ENCODE data around the gene PPIL1.

The PPIL1 gene

DNA sequence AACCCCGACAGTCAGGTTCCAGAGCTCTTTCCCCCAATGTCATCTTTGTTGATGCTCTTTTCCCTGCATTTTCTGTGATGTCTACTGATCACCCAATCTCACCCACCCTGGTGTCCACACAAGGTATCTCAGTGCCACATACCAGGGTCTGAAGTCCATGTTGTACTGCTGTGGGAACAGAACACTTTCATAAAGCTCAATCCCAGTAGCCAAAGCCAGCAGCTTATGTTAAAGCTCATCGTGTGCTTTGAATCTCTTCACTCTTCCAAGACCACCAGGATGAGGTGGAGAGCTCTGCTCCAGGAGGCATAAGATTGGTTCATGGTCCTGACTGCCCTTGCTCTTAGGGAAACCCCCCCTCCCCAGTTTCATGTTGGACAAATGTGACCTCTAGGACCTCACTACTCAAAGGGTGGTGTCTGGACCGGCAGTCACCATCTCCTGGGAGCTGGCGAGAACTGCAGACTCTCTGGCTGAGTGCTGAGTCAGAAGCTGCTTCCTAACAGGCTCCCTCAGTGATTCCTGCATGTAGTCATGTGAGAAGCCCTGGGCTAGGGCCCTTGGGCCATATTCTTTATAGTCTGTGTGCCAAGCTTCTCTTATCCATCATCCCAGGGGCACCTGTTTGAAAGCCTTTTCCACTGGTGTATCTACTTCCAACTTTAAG lies 22.0 kb downstream of the PPIL1 start:
- H3K4me3 ChIP-seq (ENCODE audit: low read depth, low read length): no peak overlapping the region
- POLR2A ChIA-PET: interaction anchor here (0.6 to 1.7 kb wide), 7 partner anchors 10 to 244 kb away, joined by 3 to 6 read pairs (median 3); partner anchors contain the start of gene C6orf89
- CTCF ChIA-PET: interaction anchor here (0.6 to 11.0 kb wide), 26 partner anchors 8 to 358 kb away, joined by 3 to 298 read pairs (median 9); partner anchors contain the start of genes C6orf89 and PPIL1
- no peaks in the 10 kb centered on the region; the same call in 1 of the 2 replicates for H3K4me1 ChIP-seq (ENCODE audit: control insufficient read depth, insufficient read depth, low read length)
- H3K27ac ChIP-seq (ENCODE audit: extremely low read depth, low read depth, low read length): no peak overlapping the region
- TF ChIP-seq ZNF184 (tag by site-specific recombination; IDR thresholded peaks at IDR 0.05) (0 out of 2 replicates have a peak, but pooled peaks have one; percentile 14), ZNF621 (tag by site-specific recombination; IDR thresholded peaks at IDR 0.05) (no peak), ZNF623 (tag by site-specific recombination; IDR thresholded peaks at IDR 0.05) (no peak), OVOL3 (tag by site-specific recombination; IDR thresholded peaks at IDR 0.05) (no peak)
- no peaks in the 10 kb centered on the region for H3K9me3 ChIP-seq (ENCODE audit: control insufficient read depth, insufficient read depth, low read depth, low read length)
- H3K36me3 ChIP-seq (ENCODE audit: control insufficient read depth in 2 of 2, insufficient read depth in 1 of 2, low read length in 2 of 2): peaks cover 7 to 58% of the 10 kb centered on the region in 2 experiments; a peak in 2 of 3 replicates

DNA sequence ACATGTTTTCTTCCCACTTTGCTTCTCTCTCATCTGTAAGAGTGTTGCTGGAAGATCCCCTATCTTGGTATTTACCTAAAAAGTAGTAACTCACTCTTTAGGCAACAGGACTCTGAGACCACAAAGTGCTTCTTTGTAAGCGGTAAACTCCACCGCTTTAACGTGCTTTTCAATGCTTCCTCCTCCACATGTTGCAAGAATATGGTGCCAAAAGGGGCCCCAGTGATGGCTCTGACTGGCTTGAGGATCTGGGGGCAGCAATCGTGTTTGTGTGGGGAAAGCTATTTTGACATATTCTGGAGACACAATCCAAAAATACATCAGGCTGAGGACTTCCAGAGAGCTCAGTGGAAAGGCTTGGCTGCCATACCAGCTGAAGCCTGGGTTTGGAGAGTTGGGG lies 23.0 kb downstream of the PPIL1 start:
- H3K9me3 ChIP-seq (ENCODE audit: control insufficient read depth, insufficient read depth, low read depth, low read length): no peaks in the 10 kb centered on the region
- H3K4me1 ChIP-seq (ENCODE audit: control insufficient read depth, insufficient read depth, low read length): no peaks in the 10 kb centered on the region; the same call in 1 of the 2 replicates
- peaks cover 4 to 49% of the 10 kb centered on the region in 2 experiments; a peak in 2 of 3 replicates for H3K36me3 ChIP-seq (ENCODE audit: control insufficient read depth in 2 of 2, insufficient read depth in 1 of 2, low read length in 2 of 2)
- no peak overlapping the region for H3K4me3 ChIP-seq (ENCODE audit: low read depth, low read length)
- POLR2A ChIA-PET: interaction anchor here (1.3 to 1.7 kb wide), 2 partner anchors 10 to 11 kb away, joined by 5 to 6 read pairs; no protein-coding TSS in a partner anchor
- H3K27ac ChIP-seq (ENCODE audit: extremely low read depth, low read depth, low read length): no peak overlapping the region
- CTCF ChIA-PET: interaction anchor here (0.6 to 11.0 kb wide), 33 partner anchors 9 to 706 kb away, joined by 3 to 298 read pairs (median 8); partner anchors contain the start of genes PI16 and PPIL1
- TF ChIP-seq, protein P1, sequence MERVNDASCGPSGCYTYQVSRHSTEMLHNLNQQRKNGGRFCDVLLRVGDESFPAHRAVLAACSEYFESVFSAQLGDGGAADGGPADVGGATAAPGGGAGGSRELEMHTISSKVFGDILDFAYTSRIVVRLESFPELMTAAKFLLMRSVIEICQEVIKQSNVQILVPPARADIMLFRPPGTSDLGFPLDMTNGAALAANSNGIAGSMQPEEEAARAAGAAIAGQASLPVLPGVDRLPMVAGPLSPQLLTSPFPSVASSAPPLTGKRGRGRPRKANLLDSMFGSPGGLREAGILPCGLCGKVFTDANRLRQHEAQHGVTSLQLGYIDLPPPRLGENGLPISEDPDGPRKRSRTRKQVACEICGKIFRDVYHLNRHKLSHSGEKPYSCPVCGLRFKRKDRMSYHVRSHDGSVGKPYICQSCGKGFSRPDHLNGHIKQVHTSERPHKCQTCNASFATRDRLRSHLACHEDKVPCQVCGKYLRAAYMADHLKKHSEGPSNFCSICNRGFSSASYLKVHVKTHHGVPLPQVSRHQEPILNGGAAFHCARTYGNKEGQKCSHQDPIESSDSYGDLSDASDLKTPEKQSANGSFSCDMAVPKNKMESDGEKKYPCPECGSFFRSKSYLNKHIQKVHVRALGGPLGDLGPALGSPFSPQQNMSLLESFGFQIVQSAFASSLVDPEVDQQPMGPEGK (tag by site-specific recombination; IDR thresholded peaks at IDR 0.05): no peak

DNA sequence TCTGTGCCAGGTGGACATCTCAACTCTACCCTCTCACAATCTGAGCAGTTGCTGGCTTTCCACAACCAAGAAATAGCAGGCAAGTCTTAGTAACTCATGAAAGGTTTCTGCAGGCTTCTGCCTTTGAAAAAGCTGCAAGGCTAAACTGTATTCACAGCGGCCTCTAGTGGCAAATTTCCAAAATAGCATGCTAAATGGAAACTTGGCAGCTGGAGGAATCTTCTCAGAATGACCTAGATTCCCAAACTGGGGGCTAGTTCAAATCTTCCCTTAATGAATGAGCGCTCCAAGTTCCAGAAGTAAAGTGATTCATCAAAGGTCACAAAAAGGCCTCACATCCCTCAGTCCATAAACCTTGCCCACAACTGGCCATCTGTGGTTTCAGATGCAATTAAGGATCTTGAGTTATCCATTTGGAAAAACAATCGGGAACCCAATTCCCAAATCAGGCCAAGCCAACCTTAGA lies 23.4 kb downstream of the PPIL1 start:
- Histone ChIP-seq H3K36me3 (ENCODE audit: control insufficient read depth in 2 of 2, insufficient read depth in 1 of 2, low read length in 2 of 2) (peaks cover 4 to 44% of the 10 kb centered on the region in 2 experiments; a peak in 2 of 3 replicates), H3K4me3 (ENCODE audit: low read depth, low read length) (no peak overlapping the region), H3K4me1 (ENCODE audit: control insufficient read depth, insufficient read depth, low read length) (no peaks in the 10 kb centered on the region; the same call in 1 of the 2 replicates), H3K27ac (ENCODE audit: extremely low read depth, low read depth, low read length) (no peak overlapping the region), H3K9me3 (ENCODE audit: control insufficient read depth, insufficient read depth, low read depth, low read length) (no peaks in the 10 kb centered on the region)
- ChIA-PET CTCF (interaction anchor here (0.6 to 11.0 kb wide), 35 partner anchors 9 to 1870 kb away, joined by 3 to 298 read pairs (median 8); partner anchors contain the start of genes PI16 and PPIL1), POLR2A (no interaction called here)
- TF ChIP-seq ZNF521 (tag by site-specific recombination; IDR thresholded peaks at IDR 0.05) (no peak), ZNF654 (tag by site-specific recombination; IDR thresholded peaks at IDR 0.05; ENCODE audit: low read depth) (peak; percentile 82), IKZF3 (tag by site-specific recombination; IDR thresholded peaks at IDR 0.05) (peak; percentile 67; the same call in 1 of the 2 replicates), CTCF (tag by site-specific recombination; IDR thresholded peaks at IDR 0.05) (peak; percentile 40; the same call in 1 of the 2 replicates), ZNF660 (tag by site-specific recombination; IDR thresholded peaks at IDR 0.05) (peak; percentile 69), ZNF2 (tag by site-specific recombination; IDR thresholded peaks at IDR 0.05) (peak; percentile 97)

DNA sequence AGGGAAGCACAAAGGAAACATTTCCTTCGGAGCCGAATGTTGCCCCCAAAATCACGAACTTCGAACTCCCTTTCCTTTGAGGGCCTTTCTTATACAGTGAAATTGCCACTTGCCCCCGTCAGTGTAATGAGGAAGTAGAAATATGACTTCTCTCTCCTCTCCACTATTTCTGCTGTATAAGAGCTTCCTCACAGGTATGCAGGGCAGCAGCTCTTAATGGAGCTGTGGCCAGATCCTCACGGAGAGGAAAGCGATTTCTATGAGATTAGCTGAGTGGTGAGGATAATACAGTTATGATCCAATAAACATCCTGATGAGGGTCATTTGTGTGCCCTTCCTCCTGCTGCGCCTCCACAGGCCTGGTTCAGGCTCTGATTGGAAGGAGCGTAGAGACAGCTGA lies 24.6 kb downstream of the PPIL1 start:
- ChIA-PET CTCF (interaction anchor here (0.9 to 11.0 kb wide), 22 partner anchors 7 to 360 kb away, joined by 3 to 298 read pairs (median 11); partner anchors contain the start of genes C6orf89 and PPIL1), POLR2A (interaction anchor here (1.3 to 3.1 kb wide), 2 partner anchors 24 to 136 kb away, joined by 4 to 14 read pairs; partner anchors contain the start of genes MTCH1 and PPIL1)

More for the DNA sequence above, 24.6 kb downstream of the PPIL1 start:
- no peak for TF ChIP-seq SP2 (tag by site-specific recombination; IDR thresholded peaks at IDR 0.05)
- no peak for TF ChIP-seq ZNF302 (tag by site-specific recombination; IDR thresholded peaks at IDR 0.05; ENCODE audit: low read depth)
- no peak for TF ChIP-seq ZNF449 (tag by site-specific recombination; IDR thresholded peaks at IDR 0.05)
- no peak for TF ChIP-seq ZNF366 (tag by site-specific recombination; conservative IDR thresholded peaks at IDR 0.05)
- no peak for TF ChIP-seq ZNF248 (tag by site-specific recombination; IDR thresholded peaks at IDR 0.05)
- TF ChIP-seq, protein P2, sequence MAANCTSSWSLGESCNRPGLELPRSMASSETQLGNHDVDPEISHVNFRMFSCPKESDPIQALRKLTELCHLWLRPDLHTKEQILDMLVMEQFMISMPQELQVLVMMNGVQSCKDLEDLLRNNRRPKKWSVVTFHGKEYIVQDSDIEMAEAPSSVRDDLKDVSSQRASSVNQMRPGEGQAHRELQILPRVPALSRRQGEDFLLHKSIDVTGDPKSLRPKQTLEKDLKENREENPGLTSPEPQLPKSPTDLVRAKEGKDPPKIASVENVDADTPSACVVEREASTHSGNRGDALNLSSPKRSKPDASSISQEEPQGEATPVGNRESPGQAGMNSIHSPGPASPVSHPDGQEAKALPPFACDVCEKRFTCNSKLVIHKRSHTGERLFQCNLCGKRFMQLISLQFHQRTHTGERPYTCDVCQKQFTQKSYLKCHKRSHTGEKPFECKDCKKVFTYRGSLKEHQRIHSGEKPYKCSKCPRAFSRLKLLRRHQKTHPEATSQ (tag by site-specific recombination; IDR thresholded peaks at IDR 0.05): no peak
- TF ChIP-seq ZNF140 (tag by site-specific recombination; IDR thresholded peaks at IDR 0.05): no peak
- TF ChIP-seq ZNF19 (tag by site-specific recombination; IDR thresholded peaks at IDR 0.05; ENCODE audit: low read depth): no peak
- H3K36me3 ChIP-seq (ENCODE audit: control insufficient read depth in 2 of 2, insufficient read depth in 1 of 2, low read length in 2 of 2): peaks cover 4 to 33% of the 10 kb centered on the region in 2 experiments; a peak in 2 of 3 replicates
- no peaks in the 10 kb centered on the region; the same call in 1 of the 2 replicates for H3K4me1 ChIP-seq (ENCODE audit: control insufficient read depth, insufficient read depth, low read length)
- no peak overlapping the region for H3K27ac ChIP-seq (ENCODE audit: extremely low read depth, low read depth, low read length)
- no peak overlapping the region for H3K4me3 ChIP-seq (ENCODE audit: low read depth, low read length)
- H3K9me3 ChIP-seq (ENCODE audit: control insufficient read depth, insufficient read depth, low read depth, low read length): no peaks in the 10 kb centered on the region

Data from HEK293 (cell line).